Measurements from ENCODE around the gene MICAL1.
"Not testable (repeated sequence)": the region's sequence is repeated elsewhere in the genome, so short reads cannot be mapped to it uniquely, and the experiment has no call there.

The MICAL1 gene

GRCh38 chr6:109469591-109470189 lies 14.1 kb upstream of the MICAL1 start:
- TF ChIP-seq CTCF (IDR thresholded peaks at IDR 0.05; ENCODE audit: insufficient read depth, missing control alignments), result no peak
- no peak for DNase-seq (ENCODE audit: insufficient read length, low spot score)
- FAIRE-seq, result no peak

DNA sequence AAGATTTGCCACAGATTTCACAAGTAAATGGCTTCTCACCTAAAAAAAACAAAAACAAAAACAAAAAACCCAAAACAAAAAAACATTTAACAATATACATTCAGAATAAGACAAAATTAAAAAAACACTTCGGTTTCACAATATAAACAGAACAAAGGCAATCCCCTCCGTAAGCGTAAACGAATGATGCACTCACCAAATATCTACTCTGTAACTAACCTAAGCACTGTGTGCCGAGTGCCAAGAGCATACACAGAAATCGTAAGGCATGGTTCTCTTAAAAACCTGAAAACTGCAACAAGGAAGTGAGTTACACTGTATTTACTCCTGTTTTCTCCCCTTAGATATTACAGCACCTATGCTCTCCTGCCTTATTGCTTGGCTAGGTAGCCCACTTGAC lies 12.1 kb upstream of the MICAL1 start:
- no peak for TF ChIP-seq CTCF (IDR thresholded peaks at IDR 0.05; ENCODE audit: insufficient read depth, missing control alignments)
- DNase-seq (ENCODE audit: insufficient read length, low spot score) (no peak), FAIRE-seq (no peak)

GRCh38 chr6:109466212-109466923 lies 10.8 kb upstream of the MICAL1 start:
- DNase-seq (ENCODE audit: insufficient read length, low spot score), result no peak
- FAIRE-seq, result no peak
- no peak for TF ChIP-seq CTCF (IDR thresholded peaks at IDR 0.05; ENCODE audit: insufficient read depth, missing control alignments)

DNA sequence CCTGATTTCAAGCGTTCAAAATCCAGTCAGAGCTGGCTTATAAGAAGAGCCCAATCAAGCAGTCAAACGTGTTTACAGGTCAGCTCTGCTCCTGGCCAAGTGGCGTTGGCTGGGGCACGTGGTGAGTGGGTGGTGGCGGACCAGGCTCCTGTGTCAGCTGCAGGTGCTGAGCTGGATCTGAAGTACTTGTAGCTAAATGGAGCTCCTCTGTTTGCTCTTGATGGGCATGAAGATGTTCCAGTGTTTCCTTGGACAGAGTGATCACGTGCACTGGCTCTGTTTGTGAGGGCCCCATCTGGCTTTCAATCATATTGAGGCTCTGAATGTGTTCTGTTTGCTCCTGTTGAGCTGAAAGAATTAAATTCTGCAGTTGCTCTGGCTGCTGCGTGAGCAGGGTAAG lies 10.2 kb upstream of the MICAL1 start:
- no peak for DNase-seq (ENCODE audit: insufficient read length, low spot score)
- TF ChIP-seq CTCF (IDR thresholded peaks at IDR 0.05; ENCODE audit: insufficient read depth, missing control alignments), result no peak
- FAIRE-seq, result no peak

GRCh38 chr6:109461733-109462526 lies 6.4 kb upstream of the MICAL1 start:
- no peak for TF ChIP-seq CTCF (IDR thresholded peaks at IDR 0.05; ENCODE audit: insufficient read depth, missing control alignments)
- FAIRE-seq (no peak), DNase-seq (ENCODE audit: insufficient read length, low spot score) (no peak)

- FAIRE-seq; DNase-seq (ENCODE audit: insufficient read length, low spot score): not testable (repeated sequence)
Measured at GRCh38 chr6:109461205-109461604, 5.6 kb upstream of the MICAL1 start.

DNA sequence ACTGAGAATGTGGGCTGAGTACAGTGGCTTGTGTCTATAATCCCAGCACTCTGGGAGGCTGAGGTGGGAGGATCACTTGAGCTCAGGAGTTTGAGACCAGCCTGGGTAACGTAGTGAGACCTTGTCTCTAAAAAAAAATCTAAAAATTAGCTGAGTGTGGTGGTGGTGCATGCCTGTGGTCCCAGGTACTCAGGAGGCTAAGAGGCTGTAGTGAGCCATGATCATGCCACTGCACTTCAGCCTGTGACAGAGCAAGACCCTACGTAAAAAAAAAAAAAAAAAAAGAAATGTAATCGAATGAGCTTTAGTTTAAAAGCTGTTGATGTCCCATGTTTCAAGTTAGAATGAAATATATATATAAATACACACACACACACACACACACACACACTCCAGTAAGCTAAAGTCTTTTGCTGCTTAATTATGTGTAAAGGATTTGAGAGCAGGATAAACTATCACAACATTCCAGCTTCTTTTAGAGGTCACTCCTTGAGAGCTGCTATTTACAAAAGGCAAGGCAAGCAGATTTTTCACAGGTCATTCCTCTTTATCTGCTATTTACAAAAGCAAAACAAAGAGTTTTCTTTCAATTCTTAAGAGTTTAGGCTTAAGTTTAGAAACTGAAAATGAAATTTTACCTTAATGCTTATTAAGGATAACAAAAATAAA lies 4.7 kb upstream of the MICAL1 start:
- DNase-seq (ENCODE audit: insufficient read length, low spot score), result no peak
- FAIRE-seq, result no peak
- TF ChIP-seq CTCF (IDR thresholded peaks at IDR 0.05; ENCODE audit: insufficient read depth, missing control alignments), result no peak
